IMR-90 (cell line): ENCODE measurements around the gene SYT17. TPM values are rescaled to one million over a fixed set of nuclear protein-coding genes. Genes with fewer than 3 reads are reported as not detected.

Experiments used
- ATAC-seq: fragments of 200-7000 bp; cut with Tn5 transposase; 2 replicates; pipeline ENCODE4 v1.9.1; 2020; ENCODE audit warnings: low read depth, mild to moderate bottlenecking, moderate library complexity
- BruUV-seq: library from RNA; stranded (reverse); fragments of 400-500 nt; replicated peaks from 2 replicates; lab custom pipeline; 2021; lab: Mats Ljungman, UMichigan
- CTCF ChIA-PET: fragments of 300-600 bp; formaldehyde crosslinking; extraction: SDS; loops from one replicate; lab custom pipeline; 2021; ENCODE audit warnings: antibody characterized with exemption; lab: Yijun Ruan, JAX
- POLR2A ChIA-PET: fragments of 300-600 bp; sonication (Branson Sonifier 250); formaldehyde crosslinking; loops from one replicate; lab custom pipeline; 2022; ENCODE audit warnings: antibody characterized with exemption; ENCODE audit not compliant: unreplicated experiment; lab: Charles Lee
- DNase-seq: peaks from one replicate; pipeline ENCODE4 v3.0.0; 2013
- H2AFZ ChIP-seq: replicated peaks from 2 replicates; pipeline ENCODE3; 2013; ENCODE audit warnings: low read length, mild to moderate bottlenecking; ENCODE audit not compliant: poor library complexity
- H2AK5ac ChIP-seq: 2 replicates; pipeline ENCODE4 v1.6.1; 2013; ENCODE audit warnings: low read depth, low read length, inconsistent platforms
- H2AK9ac ChIP-seq: replicated peaks from 2 replicates; pipeline ENCODE3; 2013; ENCODE audit warnings: mild to moderate bottlenecking, low read depth, low read length, moderate library complexity; ENCODE audit not compliant: poor library complexity
- H2BK120ac ChIP-seq: 2 replicates; pipeline ENCODE4 v1.6.1; 2013; ENCODE audit warnings: low read depth, low read length, inconsistent platforms
- H2BK15ac ChIP-seq: 3 replicates; pipeline ENCODE4 v1.6.1; 2013; ENCODE audit warnings: low read depth, low read length, inconsistent platforms
- H2BK20ac ChIP-seq: 2 replicates; pipeline ENCODE4 v1.6.1; 2013; ENCODE audit warnings: low read depth, mild to moderate bottlenecking, inconsistent platforms, low read length, moderate library complexity
- H2BK5ac ChIP-seq: 2 replicates; pipeline ENCODE4 v1.6.1; 2013; ENCODE audit warnings: mild to moderate bottlenecking, low read depth, low read length, inconsistent platforms; ENCODE audit not compliant: poor library complexity, severe bottlenecking
- H3K14ac ChIP-seq: replicated peaks from 2 replicates; pipeline ENCODE4 v1.6.1; 2013; ENCODE audit warnings: low read depth, low read length, inconsistent platforms
- H3K18ac ChIP-seq: 2 replicates; pipeline ENCODE4 v1.6.1; 2013; ENCODE audit warnings: low read depth, low read length, control low read depth
- H3K23ac ChIP-seq: 2 replicates; pipeline ENCODE4 v1.6.1; 2013; ENCODE audit warnings: low read depth, low read length, inconsistent platforms
- H3K27ac ChIP-seq: 2 replicates; pipeline ENCODE4 v1.5.1; 2013; ENCODE audit warnings: mild to moderate bottlenecking, control low read depth, low read length; ENCODE audit not compliant: insufficient read depth
- H3K27me3 ChIP-seq: 2 replicates; pipeline ENCODE4 v1.6.1; 2013; ENCODE audit warnings: low read length; ENCODE audit not compliant: control insufficient read depth, insufficient read depth
- H3K36me3 ChIP-seq: 2 replicates; pipeline ENCODE4 v1.6.1; 2013; ENCODE audit warnings: low read length, mixed read lengths; ENCODE audit not compliant: control insufficient read depth, insufficient read depth
- H3K4ac ChIP-seq: 2 replicates; pipeline ENCODE4 v1.6.1; 2013; ENCODE audit warnings: low read depth, low read length, inconsistent platforms
- H3K4me1 ChIP-seq: 2 replicates; pipeline ENCODE4 v1.6.1; 2013; ENCODE audit warnings: low read length, mixed read lengths; ENCODE audit not compliant: control insufficient read depth, insufficient read depth
- H3K4me2 ChIP-seq: 2 replicates; pipeline ENCODE4 v1.6.1; 2013; ENCODE audit warnings: low read depth, mild to moderate bottlenecking, control low read depth, low read length, moderate library complexity
- H3K4me3 ChIP-seq: 2 replicates; pipeline ENCODE4 v1.5.1; 2013; ENCODE audit warnings: low read depth, mild to moderate bottlenecking, control low read depth, low read length, moderate library complexity; ENCODE audit not compliant: insufficient read depth
- H3K56ac ChIP-seq: 2 replicates; pipeline ENCODE4 v1.6.1; 2013; ENCODE audit warnings: low read length, inconsistent platforms; ENCODE audit not compliant: insufficient read depth; ENCODE audit errors: extremely low read depth
- H3K79me1 ChIP-seq, 2 experiments: 2 replicates each; pipeline ENCODE4 v1.6.1; 2013; ENCODE audit warnings: low read length in 2 of 2, inconsistent platforms in 1 of 2, low read depth in 1 of 2
- H3K9ac ChIP-seq: 2 replicates; pipeline ENCODE4 v1.6.1; 2013; ENCODE audit warnings: low read depth, low read length, control low read depth
- H3K9me1 ChIP-seq: 2 replicates; pipeline ENCODE4 v1.6.1; 2013; ENCODE audit warnings: low read length, inconsistent platforms; ENCODE audit not compliant: insufficient read depth
- H3K9me3 ChIP-seq: 2 replicates; pipeline ENCODE4 v1.6.1; 2013; ENCODE audit warnings: low read length; ENCODE audit not compliant: control insufficient read depth, insufficient read depth
- H4K20me1 ChIP-seq: 2 replicates; pipeline ENCODE4 v1.6.1; 2013; ENCODE audit warnings: low read length, inconsistent platforms; ENCODE audit not compliant: insufficient read depth
- H4K5ac ChIP-seq: 2 replicates; pipeline ENCODE4 v1.6.1; 2013; ENCODE audit warnings: mild to moderate bottlenecking, low read depth, low read length, control low read depth
- H4K8ac ChIP-seq, 2 experiments: 2 replicates each; pipeline ENCODE4 v1.6.1; 2013; ENCODE audit warnings: low read depth in 2 of 2, low read length in 2 of 2, control low read depth in 1 of 2, inconsistent platforms in 1 of 2
- H4K91ac ChIP-seq: 2 replicates; pipeline ENCODE4 v1.6.1; 2013; ENCODE audit warnings: low read depth, low read length, inconsistent platforms; ENCODE audit not compliant: insufficient read depth
- BHLHE40 ChIP-seq: fragments of 150-350 bp; IDR thresholded peaks from 2 replicates; pipeline ENCODE4 v1.6.1; 2016; ENCODE audit warnings: mild to moderate bottlenecking, low read depth, low read length
- CHD1 ChIP-seq: IDR thresholded peaks from 2 replicates; pipeline ENCODE4 v1.6.1; 2012; ENCODE audit warnings: low read depth, low read length, improper control_type of control experiment
- MAZ ChIP-seq: IDR thresholded peaks from 2 replicates; pipeline ENCODE4 v1.6.1; 2012; ENCODE audit warnings: low read depth, mild to moderate bottlenecking, low read length, improper control_type of control experiment, moderate library complexity, borderline replicate concordance
- RFX5 ChIP-seq: IDR thresholded peaks from 2 replicates; pipeline ENCODE4 v1.8.0; 2012; ENCODE audit warnings: low read depth, mild to moderate bottlenecking, low read length, moderate library complexity
- SMC3 ChIP-seq: fragments of 150-350 bp; IDR thresholded peaks from 2 replicates; pipeline ENCODE4 v1.6.1; 2016; ENCODE audit warnings: low read depth, mild to moderate bottlenecking, antibody characterized with exemption, low read length, moderate library complexity
- WGBS, 2 experiments: methylation state at CpG; one replicate each; pipeline versions ENCODE4 v1.1.5 to v1.1.7; 2013; ENCODE audit warnings: missing lambda C conversion rate in 2 of 2; ENCODE audit not compliant: insufficient read length in 1 of 2; ENCODE audit errors: extremely low coverage in 2 of 2; 5-methylcytosine and 5-hydroxymethylcytosine counted together
- dilution Hi-C: fragments of 300-500 bp; cut with HindIII; formaldehyde crosslinking; loops from one replicate; pipeline ENCODE4 v1.14.3; 2018; ENCODE audit warnings: low sequenced_read_pairs; ENCODE audit not compliant: unreplicated experiment
- in situ Hi-C: fragments of 300-500 bp; cut with MboI; formaldehyde crosslinking; loops from 3 replicates; pipeline ENCODE4 v1.14.3; 2019; ENCODE audit warnings: low sequenced_read_pairs, inconsistent platforms, mixed read lengths
- intact Hi-C: fragments of 100-400 bp; cut with micrococcal nuclease; formaldehyde crosslinking; loops from 2 replicates; pipeline ENCODE4 v1.10.0; 2022
- polyA plus RNA-seq, 3 experiments: library from polyadenylated mRNA; depleted of rRNA; stranded (reverse); fragments of >200 nt; gene quantifications; 2 replicates each; pipeline ENCODE4 v1.2.3, GENCODE V29; 2012; ENCODE audit warnings: low replicate concordance in 1 of 3
- total RNA-seq: library from RNA; depleted of rRNA; stranded (reverse); fragments of >200 nt; gene quantifications from 2 replicates; pipeline ENCODE4 v1.2.3, GENCODE V29; 2012
- TF ChIP-seq, protein P1 (sequence below): conservative IDR thresholded peaks from 2 replicates; pipeline ENCODE4 v1.5.1; 2012; ENCODE audit warnings: mild to moderate bottlenecking, low read depth, low read length, improper control_type of control experiment
- TF ChIP-seq, protein P2 (sequence below): fragments of 150-350 bp; IDR thresholded peaks from 2 replicates; pipeline ENCODE4 v1.6.1; 2017; ENCODE audit warnings: mild to moderate bottlenecking, antibody characterized with exemption, low read length, low read depth
- TF ChIP-seq, protein P3 (sequence below): fragments of 150-350 bp; IDR thresholded peaks from 2 replicates; pipeline ENCODE4 v1.6.1; 2016; ENCODE audit warnings: low read depth, mild to moderate bottlenecking, low read length, moderate library complexity, borderline replicate concordance

SYT17 gene
- total and polyA plus RNA-seq, 2 of the 4 experiments (the other 2 are of a cell fraction): not detected

DNA sequence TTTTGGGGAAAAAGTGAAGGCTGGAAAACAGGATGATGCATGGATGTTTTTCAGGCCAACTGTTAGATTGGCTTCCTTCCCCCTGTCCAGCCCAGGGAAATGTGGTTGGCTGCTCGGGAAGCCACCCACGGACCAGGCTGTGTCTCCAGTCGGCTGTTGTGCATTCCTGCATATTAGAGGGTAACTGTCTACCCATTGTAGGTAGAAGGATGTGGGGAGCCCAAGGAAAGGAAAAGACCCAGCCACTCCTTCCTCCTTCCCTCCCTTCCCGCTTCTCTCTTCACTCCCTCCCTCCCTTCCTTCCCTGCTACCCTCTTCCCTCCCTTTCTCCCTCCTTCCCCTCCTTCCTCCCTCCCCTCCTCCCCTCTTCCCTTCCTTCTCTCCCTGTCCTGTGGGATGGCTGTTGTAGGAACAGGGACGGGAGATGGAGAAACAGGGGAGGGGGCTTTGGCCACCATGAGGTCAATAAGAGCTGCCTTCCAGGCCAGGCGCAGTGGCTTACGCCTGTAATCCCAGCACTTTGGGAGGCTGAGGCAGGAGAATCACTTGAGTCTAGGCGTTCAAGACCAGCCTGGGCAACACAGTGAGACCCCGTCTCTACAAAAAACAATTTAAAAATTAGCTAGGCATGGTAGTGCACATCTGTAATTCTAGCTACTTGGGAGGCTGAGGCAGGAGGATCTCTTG lies 16.9 kb downstream of the SYT17 start:
- TF ChIP-seq RFX5 (no peak), MAZ (no peak), BHLHE40 (no peak), CHD1 (no peak), SMC3 (no peak)
- TF ChIP-seq, protein P1, sequence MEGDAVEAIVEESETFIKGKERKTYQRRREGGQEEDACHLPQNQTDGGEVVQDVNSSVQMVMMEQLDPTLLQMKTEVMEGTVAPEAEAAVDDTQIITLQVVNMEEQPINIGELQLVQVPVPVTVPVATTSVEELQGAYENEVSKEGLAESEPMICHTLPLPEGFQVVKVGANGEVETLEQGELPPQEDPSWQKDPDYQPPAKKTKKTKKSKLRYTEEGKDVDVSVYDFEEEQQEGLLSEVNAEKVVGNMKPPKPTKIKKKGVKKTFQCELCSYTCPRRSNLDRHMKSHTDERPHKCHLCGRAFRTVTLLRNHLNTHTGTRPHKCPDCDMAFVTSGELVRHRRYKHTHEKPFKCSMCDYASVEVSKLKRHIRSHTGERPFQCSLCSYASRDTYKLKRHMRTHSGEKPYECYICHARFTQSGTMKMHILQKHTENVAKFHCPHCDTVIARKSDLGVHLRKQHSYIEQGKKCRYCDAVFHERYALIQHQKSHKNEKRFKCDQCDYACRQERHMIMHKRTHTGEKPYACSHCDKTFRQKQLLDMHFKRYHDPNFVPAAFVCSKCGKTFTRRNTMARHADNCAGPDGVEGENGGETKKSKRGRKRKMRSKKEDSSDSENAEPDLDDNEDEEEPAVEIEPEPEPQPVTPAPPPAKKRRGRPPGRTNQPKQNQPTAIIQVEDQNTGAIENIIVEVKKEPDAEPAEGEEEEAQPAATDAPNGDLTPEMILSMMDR: no peak
- TF ChIP-seq, protein P2, sequence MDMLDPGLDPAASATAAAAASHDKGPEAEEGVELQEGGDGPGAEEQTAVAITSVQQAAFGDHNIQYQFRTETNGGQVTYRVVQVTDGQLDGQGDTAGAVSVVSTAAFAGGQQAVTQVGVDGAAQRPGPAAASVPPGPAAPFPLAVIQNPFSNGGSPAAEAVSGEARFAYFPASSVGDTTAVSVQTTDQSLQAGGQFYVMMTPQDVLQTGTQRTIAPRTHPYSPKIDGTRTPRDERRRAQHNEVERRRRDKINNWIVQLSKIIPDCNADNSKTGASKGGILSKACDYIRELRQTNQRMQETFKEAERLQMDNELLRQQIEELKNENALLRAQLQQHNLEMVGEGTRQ: no peak
- TF ChIP-seq, protein P3, sequence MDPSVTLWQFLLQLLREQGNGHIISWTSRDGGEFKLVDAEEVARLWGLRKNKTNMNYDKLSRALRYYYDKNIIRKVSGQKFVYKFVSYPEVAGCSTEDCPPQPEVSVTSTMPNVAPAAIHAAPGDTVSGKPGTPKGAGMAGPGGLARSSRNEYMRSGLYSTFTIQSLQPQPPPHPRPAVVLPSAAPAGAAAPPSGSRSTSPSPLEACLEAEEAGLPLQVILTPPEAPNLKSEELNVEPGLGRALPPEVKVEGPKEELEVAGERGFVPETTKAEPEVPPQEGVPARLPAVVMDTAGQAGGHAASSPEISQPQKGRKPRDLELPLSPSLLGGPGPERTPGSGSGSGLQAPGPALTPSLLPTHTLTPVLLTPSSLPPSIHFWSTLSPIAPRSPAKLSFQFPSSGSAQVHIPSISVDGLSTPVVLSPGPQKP: no peak
- Histone ChIP-seq H2AK5ac (no peak overlapping the region), H4K20me1 (no peaks in the 10 kb centered on the region), H2AK9ac (no peak overlapping the region), H4K8ac (no peak overlapping the region), H3K79me1 (no peaks in the 10 kb centered on the region), H3K27ac (no peak overlapping the region), H3K23ac (no peak overlapping the region), H3K36me3 (no peaks in the 10 kb centered on the region), H3K9ac (no peak overlapping the region), H3K4me2 (no peak overlapping the region), H4K91ac (no peak overlapping the region), H3K14ac (no peak overlapping the region), H3K4ac (no peak overlapping the region), H3K4me1 (no peaks in the 10 kb centered on the region; the same call in 1 of the 2 replicates), H3K4me3 (no peak overlapping the region), H3K56ac (no peak overlapping the region), H3K18ac (no peak overlapping the region), H2BK5ac (no peak overlapping the region), H2BK20ac (no peak overlapping the region), H2BK15ac (no peak overlapping the region), H3K9me3 (no peaks in the 10 kb centered on the region), H4K5ac (no peak overlapping the region), H3K9me1 (peaks cover 3% of the 10 kb centered on the region; the same call in 1 of the 2 replicates), H2BK120ac (no peak overlapping the region), H3K27me3 (no peaks in the 10 kb centered on the region), H2AFZ (no peak overlapping the region)
- ChIA-PET POLR2A (no interaction called here), CTCF (no interaction called here)
- no TSS peak for BruUV-seq
- dilution Hi-C loops (no loop called here), intact Hi-C loops (no loop called here), in situ Hi-C loops (no loop called here)
- no peak for DNase-seq
- no peak for ATAC-seq
- WGBS, 2 experiments: no CpG with 5 or more reads among the region's 9 CpGs
